Left lung (tissue), 10 donors: Measurements from ENCODE around the gene TMED4. TPM values are rescaled to one million over a fixed set of nuclear protein-coding genes. Genes with fewer than 3 reads are reported as not detected.

Source experiments
- ATAC-seq: fragments of 200-7000 bp; cut with Tn5 transposase; one replicate; pipeline ENCODE4 v1.9.1; 2020; ENCODE audit warnings: moderate library complexity
- DNase-seq, 4 donors: peaks; one replicate each; pipeline ENCODE4 v3.0.0-alpha.2; 2013 to 2020
- H3K27ac ChIP-seq, 2 donors: fragments of 200-600 bp; sonication (generic) in 1 of 2; one replicate each; pipeline versions ENCODE4 v1.5.0 to v1.8.0; 2020 to 2021
- H3K27me3 ChIP-seq, 2 donors: fragments of 200-600 bp; sonication (generic) in 1 of 2; one replicate each; pipeline versions ENCODE4 v1.5.0 to v1.8.0; 2020 to 2021
- H3K36me3 ChIP-seq, 2 donors: fragments of 200-600 bp; sonication (generic) in 1 of 2; one replicate each; pipeline versions ENCODE4 v1.5.0 to v1.8.0; 2020 to 2021
- H3K4me1 ChIP-seq, 2 donors: fragments of 200-600 bp; one replicate each; pipeline ENCODE4 v1.8.0; 2021
- H3K4me3 ChIP-seq, 2 donors: fragments of 200-600 bp; sonication (generic) in 1 of 2; one replicate each; pipeline versions ENCODE4 v1.5.0 to v1.8.0; 2020 to 2021; ENCODE audit warnings: mild to moderate bottlenecking in 1 of 2
- H3K9me3 ChIP-seq, 2 donors: fragments of 200-600 bp; sonication (generic) in 1 of 2; one replicate each; pipeline versions ENCODE4 v1.5.0 to v1.8.0; 2020 to 2021
- CTCF ChIP-seq, 2 donors: fragments of 200-600 bp; sonication (generic) in 1 of 2; IDR thresholded peaks; one replicate each; pipeline versions ENCODE4 v1.5.0 to v1.8.0; 2021; ENCODE audit warnings: antibody characterized with exemption in 2 of 2
- intact Hi-C, 2 donors: fragments of 100-400 bp; cut with DNase I; formaldehyde crosslinking; loops; one replicate each; pipeline versions ENCODE4 v1.11.2 to v1.14.2; 2022
- polyA plus RNA-seq, 6 donors: library from polyadenylated mRNA; unstranded; fragments of 120-200 nt; gene quantifications; one replicate each; pipeline ENCODE4 v1.2.1, GENCODE V29; 2013; ENCODE audit not compliant: insufficient read length in 6 of 6
- total RNA-seq, 2 donors: library from RNA; stranded (reverse); fragmentation: NEBNext Ultra II Directional; extraction: Animal tissue kit (Norgen Biotek cat#: 25700); gene quantifications; one replicate each; pipeline ENCODE4 v1.2.1, GENCODE V29; 2021
- donor health status: DM: no; HTN: yes; CAD: no.
- donor health status: DM: no; HTN: no; CAD: no.

TMED4 gene
- total and polyA plus RNA-seq, 8 donors: 69.6 to 102 (median 91.5) TPM

- intact Hi-C loops: no loop called here
- Histone ChIP-seq H3K27me3 (no peaks in the 10 kb centered on the region), H3K9me3 (no peaks in the 10 kb centered on the region)
These were observed 41.4 kb downstream of the TMED4 start for GRCh38 chr7:44540592-44541027.

GRCh38 chr7:44539669-44540506 lies 42.1 kb downstream of the TMED4 start:
- DNase-seq (no peak), ATAC-seq (no peak)
- no peak overlapping the region for H3K4me3 ChIP-seq
- intact Hi-C loops: no loop called here
- no peak for TF ChIP-seq CTCF (IDR thresholded peaks at IDR 0.05)
- no peaks in the 10 kb centered on the region for H3K27me3 ChIP-seq
- H3K36me3 ChIP-seq: no peaks in the 10 kb centered on the region
- H3K27ac ChIP-seq: no peak overlapping the region
- H3K4me1 ChIP-seq: peaks cover 0 to 5% of the 10 kb centered on the region in 2 donors
- no peaks in the 10 kb centered on the region for H3K9me3 ChIP-seq

More at GRCh38 chr7:44540592-44541027, 41.4 kb downstream of the TMED4 start:
- Histone ChIP-seq H3K4me1 (peaks cover 0 to 5% of the 10 kb centered on the region in 2 donors), H3K27ac (no peak overlapping the region), H3K4me3 (no peak overlapping the region), H3K36me3 (no peaks in the 10 kb centered on the region)
- TF ChIP-seq CTCF (IDR thresholded peaks at IDR 0.05): no peak
- DNase-seq (no peak), ATAC-seq (no peak)

- Histone ChIP-seq H3K4me3 (no peak overlapping the region), H3K9me3 (no peaks in the 10 kb centered on the region), H3K36me3 (no peaks in the 10 kb centered on the region), H3K4me1 (peaks cover 0 to 5% of the 10 kb centered on the region in 2 donors), H3K27ac (no peak overlapping the region), H3K27me3 (no peaks in the 10 kb centered on the region)
- DNase-seq (no peak), ATAC-seq (no peak)
- no peak for TF ChIP-seq CTCF (IDR thresholded peaks at IDR 0.05)
- intact Hi-C loops: no loop called here
These were observed 43.0 kb downstream of the TMED4 start for GRCh38 chr7:44538798-44539668.

- no peak overlapping the region for H3K4me3 ChIP-seq
- no peaks in the 10 kb centered on the region for H3K9me3 ChIP-seq
- H3K27me3 ChIP-seq: no peaks in the 10 kb centered on the region
- no peak overlapping the region for H3K27ac ChIP-seq
- no peaks in the 10 kb centered on the region for H3K36me3 ChIP-seq
- intact Hi-C loops: no loop called here
- ATAC-seq (no peak), DNase-seq (no peak)
- H3K4me1 ChIP-seq: peaks cover 0 to 5% of the 10 kb centered on the region in 2 donors
- TF ChIP-seq CTCF (IDR thresholded peaks at IDR 0.05): no peak
These were observed 43.8 kb downstream of the TMED4 start for GRCh38 chr7:44538093-44538797.
